Measurements from ENCODE around the gene ITPK1. TPM values are rescaled to one million over a fixed set of nuclear protein-coding genes. Genes with fewer than 3 reads are reported as not detected.

Gene ITPK1
- total RNA-seq, 4 donors from 2014 or later = 19.7 to 97.7 (median 26.5) TPM

DNA sequence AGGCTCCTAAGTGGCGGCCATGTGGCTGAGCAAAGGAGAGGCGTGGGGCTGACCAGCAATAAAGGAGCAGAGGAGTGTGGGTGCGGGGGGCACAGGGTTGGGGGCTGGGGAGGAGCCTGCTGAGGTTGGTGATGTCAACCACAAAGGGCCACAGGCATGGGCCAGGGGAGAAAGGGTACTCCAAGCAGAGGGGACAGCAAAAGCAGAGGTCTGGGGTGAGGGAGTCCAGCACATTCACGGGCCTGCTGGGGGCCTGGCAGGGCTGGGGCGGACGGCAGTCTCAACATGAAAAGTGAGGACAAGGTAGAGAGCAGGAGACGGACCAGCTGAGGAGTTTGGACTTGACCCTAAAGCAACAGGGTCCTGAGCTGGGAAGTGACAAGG lies 111.0 kb downstream of the ITPK1 start:
- no peak for DNase-seq
- Histone ChIP-seq H3K36me3 (no peaks in the 10 kb centered on the region), H3K4me3 (no peak overlapping the region), H3K27ac (peak overlapping the region; percentile 47 to 70), H3K27me3 (no peaks in the 10 kb centered on the region), H3K9me3 (no peaks in the 10 kb centered on the region), H3K4me1 (peaks cover 13 to 38% of the 10 kb centered on the region in 2 donors)
- no peak for TF ChIP-seq POLR2A (IDR thresholded peaks at IDR 0.05)
- TF ChIP-seq, protein P1, sequence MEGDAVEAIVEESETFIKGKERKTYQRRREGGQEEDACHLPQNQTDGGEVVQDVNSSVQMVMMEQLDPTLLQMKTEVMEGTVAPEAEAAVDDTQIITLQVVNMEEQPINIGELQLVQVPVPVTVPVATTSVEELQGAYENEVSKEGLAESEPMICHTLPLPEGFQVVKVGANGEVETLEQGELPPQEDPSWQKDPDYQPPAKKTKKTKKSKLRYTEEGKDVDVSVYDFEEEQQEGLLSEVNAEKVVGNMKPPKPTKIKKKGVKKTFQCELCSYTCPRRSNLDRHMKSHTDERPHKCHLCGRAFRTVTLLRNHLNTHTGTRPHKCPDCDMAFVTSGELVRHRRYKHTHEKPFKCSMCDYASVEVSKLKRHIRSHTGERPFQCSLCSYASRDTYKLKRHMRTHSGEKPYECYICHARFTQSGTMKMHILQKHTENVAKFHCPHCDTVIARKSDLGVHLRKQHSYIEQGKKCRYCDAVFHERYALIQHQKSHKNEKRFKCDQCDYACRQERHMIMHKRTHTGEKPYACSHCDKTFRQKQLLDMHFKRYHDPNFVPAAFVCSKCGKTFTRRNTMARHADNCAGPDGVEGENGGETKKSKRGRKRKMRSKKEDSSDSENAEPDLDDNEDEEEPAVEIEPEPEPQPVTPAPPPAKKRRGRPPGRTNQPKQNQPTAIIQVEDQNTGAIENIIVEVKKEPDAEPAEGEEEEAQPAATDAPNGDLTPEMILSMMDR (IDR thresholded peaks at IDR 0.05) = no peak
- intact Hi-C loops (cut with DNase I; ENCODE audit: low total_unique reads) = no loop called here

DNA sequence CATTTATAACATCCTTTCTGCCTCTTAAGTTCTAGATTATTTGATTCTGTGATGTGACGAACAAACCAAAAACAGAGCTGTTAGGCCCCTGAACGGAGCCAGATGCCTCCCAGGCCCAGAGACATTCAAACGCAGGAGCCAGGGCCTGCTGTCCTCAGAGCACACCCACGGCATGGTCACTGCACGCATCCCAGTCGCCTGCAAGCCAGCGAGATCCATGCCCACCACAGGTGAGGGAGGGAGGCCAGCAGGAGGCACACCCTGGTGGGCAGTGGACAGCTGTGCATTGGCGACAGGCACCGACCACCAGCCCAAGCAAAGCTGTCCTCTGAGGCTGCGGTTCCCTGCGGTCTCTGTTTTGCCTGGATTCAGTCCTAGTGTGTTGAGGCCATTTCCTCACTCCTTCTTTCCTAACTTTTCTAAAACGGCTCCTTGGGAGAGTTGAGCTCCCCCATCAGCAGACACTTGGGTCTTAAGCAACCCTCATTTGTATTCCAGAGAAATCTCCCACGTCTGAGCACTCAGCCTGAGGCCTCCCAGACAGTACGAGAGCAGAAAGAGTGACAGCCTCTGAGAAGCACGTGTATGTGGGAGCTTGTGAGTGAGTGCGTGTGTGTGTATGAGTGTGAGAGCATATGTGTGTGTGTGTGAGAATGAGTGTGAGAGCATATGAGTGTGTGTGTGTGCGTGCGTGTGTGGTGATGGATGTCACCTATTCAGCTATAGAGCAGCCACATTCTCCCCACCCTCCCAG lies 111.6 kb downstream of the ITPK1 start:
- Histone ChIP-seq H3K4me1 (peaks cover 18 to 44% of the 10 kb centered on the region in 2 donors), H3K27ac (peak overlapping the region; percentile 47 to 70)

DNA sequence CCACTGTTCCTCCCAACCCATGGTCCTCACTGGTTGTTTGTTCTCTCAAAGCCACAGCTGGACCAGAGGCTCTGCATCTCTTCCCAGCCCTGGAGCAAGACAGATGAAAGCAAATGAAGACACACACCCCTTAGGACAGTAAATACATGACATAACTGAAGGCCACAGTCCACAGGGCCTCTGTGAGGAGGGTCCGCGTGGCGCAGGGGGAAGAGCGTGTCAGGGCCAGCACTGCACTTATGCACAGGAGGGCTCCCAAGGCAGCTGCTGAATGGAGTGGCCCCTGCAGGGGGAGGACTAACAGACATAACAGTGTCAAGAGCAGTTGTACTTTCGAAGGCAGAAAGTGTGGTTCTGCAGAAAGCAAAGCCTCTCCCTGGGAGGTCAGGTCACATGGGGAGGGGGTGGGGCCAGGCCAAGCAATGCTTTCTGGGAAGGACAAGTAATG lies 112.8 kb downstream of the ITPK1 start:
- no peaks in the 10 kb centered on the region for H3K27me3 ChIP-seq
- intact Hi-C loops (cut with DNase I; ENCODE audit: low total_unique reads) = no loop called here
- peaks cover 23 to 44% of the 10 kb centered on the region in 2 donors for H3K4me1 ChIP-seq
- TF ChIP-seq, protein P1 (IDR thresholded peaks at IDR 0.05) = no peak
- no peak for TF ChIP-seq POLR2A (IDR thresholded peaks at IDR 0.05)
- no peak overlapping the region for H3K27ac ChIP-seq
- H3K4me3 ChIP-seq = no peak overlapping the region
- no peaks in the 10 kb centered on the region for H3K9me3 ChIP-seq
- H3K36me3 ChIP-seq = no peaks in the 10 kb centered on the region
- no peak for DNase-seq

More for the DNA sequence above, 111.6 kb downstream of the ITPK1 start:
- Histone ChIP-seq H3K36me3 (no peaks in the 10 kb centered on the region), H3K27me3 (no peaks in the 10 kb centered on the region), H3K4me3 (no peak overlapping the region), H3K9me3 (no peaks in the 10 kb centered on the region)
- intact Hi-C loops (cut with DNase I; ENCODE audit: low total_unique reads) = no loop called here
- peak; percentile 58 to 73 for DNase-seq
- TF ChIP-seq, protein P1 (IDR thresholded peaks at IDR 0.05) = no peak

DNA sequence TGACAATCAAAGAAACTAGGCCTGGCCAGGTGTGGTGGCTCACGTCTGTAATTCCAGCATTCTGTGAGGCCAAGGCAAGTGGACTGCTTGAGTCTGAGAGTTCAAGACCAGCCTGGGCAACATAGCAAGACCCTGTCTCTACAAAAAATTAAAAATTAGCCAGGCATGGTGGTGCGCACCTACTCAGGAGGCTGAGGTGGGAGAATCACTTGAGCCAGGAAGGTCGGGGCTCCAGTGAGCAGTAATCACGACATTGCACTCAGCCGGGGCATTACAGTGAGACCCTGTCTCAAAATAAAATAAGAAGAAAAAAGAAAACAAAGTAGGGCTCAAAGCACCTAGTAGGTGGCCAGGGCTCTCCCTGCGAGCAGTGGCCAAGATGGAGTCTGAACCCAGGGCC lies 113.7 kb downstream of the ITPK1 start:
- intact Hi-C loops (cut with DNase I; ENCODE audit: low total_unique reads) = no loop called here
- no peaks in the 10 kb centered on the region for H3K27me3 ChIP-seq
- H3K27ac ChIP-seq = peak overlapping the region in 1 of 2 donors; percentile 36
- DNase-seq = no peak
- H3K4me3 ChIP-seq = no peak overlapping the region
- no peak for TF ChIP-seq POLR2A (IDR thresholded peaks at IDR 0.05)
- TF ChIP-seq, protein P1 (IDR thresholded peaks at IDR 0.05) = no peak
- no peaks in the 10 kb centered on the region for H3K9me3 ChIP-seq
- H3K36me3 ChIP-seq = no peaks in the 10 kb centered on the region
- H3K4me1 ChIP-seq = peaks cover 23 to 39% of the 10 kb centered on the region in 2 donors

DNA sequence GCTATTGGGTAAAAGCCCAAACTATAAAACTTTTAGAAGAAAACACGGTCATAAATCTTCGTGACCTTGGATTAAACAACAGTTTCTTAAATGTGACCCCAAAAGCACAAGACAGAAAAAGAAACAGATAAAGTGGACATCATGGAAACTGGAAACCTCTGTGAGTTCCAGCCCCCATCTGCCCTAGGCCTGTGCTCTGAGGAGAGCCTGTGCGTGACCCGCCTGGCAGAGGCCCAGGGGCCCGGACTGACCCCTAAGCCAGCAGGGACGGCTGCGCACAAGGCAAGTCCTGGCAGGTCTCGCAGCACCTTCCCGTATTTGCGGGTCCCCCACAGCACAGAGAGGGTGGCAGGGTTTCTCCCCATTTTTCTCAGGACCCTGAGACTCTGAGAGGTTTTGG lies 116.8 kb downstream of the ITPK1 start:
- Histone ChIP-seq H3K27ac (peak overlapping the region; percentile 85 to 88), H3K27me3 (no peaks in the 10 kb centered on the region), H3K36me3 (no peaks in the 10 kb centered on the region), H3K4me3 (no peak overlapping the region), H3K4me1 (peaks cover 15 to 22% of the 10 kb centered on the region in 2 donors), H3K9me3 (no peaks in the 10 kb centered on the region)
- intact Hi-C loops (cut with DNase I; ENCODE audit: low total_unique reads) = no loop called here
- DNase-seq = peak; percentile 64 to 69
- no peak for TF ChIP-seq POLR2A (IDR thresholded peaks at IDR 0.05)
- TF ChIP-seq, protein P1 (IDR thresholded peaks at IDR 0.05) = no peak
